ENCODE measurements around the gene QSOX2.

QSOX2 gene

GRCh38 chr9:136203408-136204144 lies 42.0 kb downstream of the QSOX2 start:
- DNase-seq (ENCODE audit: low spot score): no peak

- DNase-seq (ENCODE audit: low spot score): no peak
Measured at GRCh38 chr9:136202454-136203407, 42.9 kb downstream of the QSOX2 start.

- peak; percentile 58 for DNase-seq (ENCODE audit: low spot score)
Measured at GRCh38 chr9:136201609-136202453, 43.8 kb downstream of the QSOX2 start.

- DNase-seq (ENCODE audit: low spot score): no peak
Measured at GRCh38 chr9:136201174-136201573, 44.4 kb downstream of the QSOX2 start.

- no peak for DNase-seq (ENCODE audit: low spot score)
Measured at GRCh38 chr9:136200424-136200823, 45.2 kb downstream of the QSOX2 start.

GRCh38 chr9:136199391-136200288 lies 46.0 kb downstream of the QSOX2 start:
- DNase-seq (ENCODE audit: low spot score): no peak

- DNase-seq (ENCODE audit: low spot score): no peak
Measured at GRCh38 chr9:136198605-136199083, 47.0 kb downstream of the QSOX2 start.

GRCh38 chr9:136197930-136198604 lies 47.5 kb downstream of the QSOX2 start:
- no peak for DNase-seq (ENCODE audit: low spot score)

GRCh38 chr9:136197084-136197875 lies 48.3 kb downstream of the QSOX2 start:
- no peak for DNase-seq (ENCODE audit: low spot score)

GRCh38 chr9:136196404-136197083 lies 49.1 kb downstream of the QSOX2 start:
- DNase-seq (ENCODE audit: low spot score): no peak

GRCh38 chr9:136194540-136194939 lies 51.1 kb downstream of the QSOX2 start:
- no peak for DNase-seq (ENCODE audit: low spot score)

- DNase-seq (ENCODE audit: low spot score): no peak
Measured at GRCh38 chr9:136193891-136194279, 51.7 kb downstream of the QSOX2 start.

- DNase-seq (ENCODE audit: low spot score): no peak
Measured at GRCh38 chr9:136193127-136193890, 52.3 kb downstream of the QSOX2 start.

GRCh38 chr9:136192289-136193126 lies 53.1 kb downstream of the QSOX2 start:
- no peak for DNase-seq (ENCODE audit: low spot score)

- no peak for DNase-seq (ENCODE audit: low spot score)
Measured at GRCh38 chr9:136191960-136192286, 53.7 kb downstream of the QSOX2 start.

- DNase-seq (ENCODE audit: low spot score): no peak
Measured at GRCh38 chr9:136191099-136191959, 54.3 kb downstream of the QSOX2 start.

Data from AG08395 (cell line).